Prostate gland (tissue), 2 donors: ENCODE results near the gene EPS8L3. TPM values are rescaled to one million over a fixed set of nuclear protein-coding genes. Genes with fewer than 3 reads are reported as not detected.

Experiments
- DNase-seq: peaks from one replicate; pipeline ENCODE4 v3.0.0-alpha.2; 2019; ENCODE audit warnings: low spot score
- H3K27ac ChIP-seq, 2 donors: fragments of 200-600 bp; sonication (generic); 2 replicates each; pipeline ENCODE4 v1.5.1; 2017 to 2019
- H3K27me3 ChIP-seq: fragments of 200-600 bp; sonication (generic); replicated peaks from 2 replicates; pipeline ENCODE4 v1.5.1; 2019; ENCODE audit not compliant: insufficient read depth
- H3K36me3 ChIP-seq, 2 donors: fragments of 200-600 bp; sonication (generic); 1 replicate in 1 of 2; 2 replicates in 1 of 2; pipeline versions ENCODE4 v1.5.1 to v1.8.1; 2017 to 2019
- H3K4me1 ChIP-seq: fragments of 200-600 bp; sonication (generic); replicated peaks from 2 replicates; pipeline ENCODE4 v1.5.1; 2019
- H3K4me3 ChIP-seq, 2 donors: fragments of 200-600 bp; sonication (generic); 2 replicates each; pipeline ENCODE4 v1.5.1; 2017 to 2019
- H3K9me3 ChIP-seq: fragments of 200-600 bp; sonication (generic); 2 replicates; pipeline ENCODE4 v1.5.1; 2017
- POLR2A ChIP-seq: fragments of 450-650 bp; IDR thresholded peaks from one replicate; pipeline ENCODE4 v1.6.1; 2016; ENCODE audit warnings: antibody characterized with exemption, mild to moderate bottlenecking
- POLR2AphosphoS5 ChIP-seq: sonication (generic); formaldehyde crosslinking; IDR thresholded peaks from one replicate; pipeline ENCODE4 v1.6.1; 2017; ENCODE audit warnings: antibody characterized with exemption
- WGBS: methylation state at CpG from one replicate; pipeline ENCODE4 v1.1.5; 2018; 5-methylcytosine and 5-hydroxymethylcytosine counted together
- intact Hi-C: fragments of 100-400 bp; cut with DNase I; formaldehyde crosslinking; loops from one replicate; pipeline ENCODE4 v1.14.2; 2022
- total RNA-seq, 2 donors: library from RNA; depleted of rRNA; stranded (reverse); fragments of >200 nt; gene quantifications; one replicate each; pipeline ENCODE4 v1.1.0, GENCODE V29; 2016
- TF ChIP-seq, protein P1 (sequence below), 4 experiments: fragments of 200-600 bp in 2 of 4; fragments of 450-650 bp in 2 of 4; sonication (generic) in 2 of 4; IDR thresholded peaks; 1 replicate in 3 of 4; 2 replicates in 1 of 4; pipeline ENCODE4 v1.5.1; 2016 to 2019; ENCODE audit warnings: antibody characterized with exemption in 4 of 4, mild to moderate bottlenecking in 2 of 4, moderate library complexity in 2 of 4

EPS8L3 gene
- total RNA-seq, 2 donors from 2014 or later = 0.34 TPM; not detected in 1

DNA sequence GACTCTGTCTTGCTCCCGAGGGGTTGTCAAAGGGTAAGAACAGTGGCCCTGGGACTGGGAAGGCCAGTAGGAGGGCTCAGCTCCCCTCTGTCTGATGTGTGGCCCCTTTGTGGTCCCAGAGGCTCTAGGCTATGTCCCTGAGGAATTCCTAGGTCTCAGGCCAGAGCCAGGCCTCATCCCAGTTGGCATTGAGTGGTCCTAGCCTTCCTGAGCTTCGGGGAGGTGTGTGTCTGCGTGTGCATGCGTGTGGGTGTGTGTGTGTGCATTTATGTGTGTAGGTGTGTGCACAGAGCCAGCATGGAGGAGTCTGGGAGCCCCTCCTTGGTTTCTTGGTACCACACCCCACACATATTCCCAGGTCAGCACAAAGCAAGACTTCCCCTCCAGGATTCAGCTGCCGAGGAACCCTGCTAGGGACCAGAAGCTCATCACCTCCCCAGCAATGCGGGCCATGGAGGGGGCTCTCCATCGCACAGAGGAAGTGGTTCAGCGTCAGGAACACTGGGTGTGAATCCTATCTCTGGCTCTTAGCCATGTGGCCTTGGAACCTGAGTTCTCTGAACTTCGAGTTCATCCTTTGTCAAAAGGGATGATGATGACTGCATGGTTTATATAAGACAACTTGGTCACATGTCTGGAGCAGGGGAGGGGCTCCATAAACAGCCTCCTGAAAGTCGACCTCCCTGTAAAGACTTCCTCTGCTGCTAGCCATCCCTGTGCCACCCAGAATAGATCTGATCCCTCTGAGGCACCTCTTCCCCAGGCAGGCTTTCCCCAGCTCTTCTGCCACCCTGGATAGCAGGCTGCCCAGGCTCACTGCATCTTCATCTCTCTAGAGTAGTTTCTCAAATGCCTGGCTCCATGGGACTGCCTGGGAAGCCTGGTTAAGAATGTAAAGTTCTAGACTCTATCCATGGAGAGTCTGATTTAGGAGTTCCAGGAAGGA, 8.3 kb upstream of the EPS8L3 start:
- Histone ChIP-seq H3K27me3 (no peaks in the 10 kb centered on the region), H3K4me1 (no peaks in the 10 kb centered on the region), H3K36me3 (no peaks in the 10 kb centered on the region), H3K9me3 (no peaks in the 10 kb centered on the region), H3K4me3 (no peak overlapping the region), H3K27ac (no peak overlapping the region)
- DNase-seq = no peak
- WGBS = 72% methylated on average over 10 of the region's 10 CpGs
- intact Hi-C loops = loop anchor here (5.0 kb wide), 2 partner anchors 105 to 130 kb away; partner anchors contain the start of gene GSTM2
- TF ChIP-seq, protein P1, sequence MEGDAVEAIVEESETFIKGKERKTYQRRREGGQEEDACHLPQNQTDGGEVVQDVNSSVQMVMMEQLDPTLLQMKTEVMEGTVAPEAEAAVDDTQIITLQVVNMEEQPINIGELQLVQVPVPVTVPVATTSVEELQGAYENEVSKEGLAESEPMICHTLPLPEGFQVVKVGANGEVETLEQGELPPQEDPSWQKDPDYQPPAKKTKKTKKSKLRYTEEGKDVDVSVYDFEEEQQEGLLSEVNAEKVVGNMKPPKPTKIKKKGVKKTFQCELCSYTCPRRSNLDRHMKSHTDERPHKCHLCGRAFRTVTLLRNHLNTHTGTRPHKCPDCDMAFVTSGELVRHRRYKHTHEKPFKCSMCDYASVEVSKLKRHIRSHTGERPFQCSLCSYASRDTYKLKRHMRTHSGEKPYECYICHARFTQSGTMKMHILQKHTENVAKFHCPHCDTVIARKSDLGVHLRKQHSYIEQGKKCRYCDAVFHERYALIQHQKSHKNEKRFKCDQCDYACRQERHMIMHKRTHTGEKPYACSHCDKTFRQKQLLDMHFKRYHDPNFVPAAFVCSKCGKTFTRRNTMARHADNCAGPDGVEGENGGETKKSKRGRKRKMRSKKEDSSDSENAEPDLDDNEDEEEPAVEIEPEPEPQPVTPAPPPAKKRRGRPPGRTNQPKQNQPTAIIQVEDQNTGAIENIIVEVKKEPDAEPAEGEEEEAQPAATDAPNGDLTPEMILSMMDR (IDR thresholded peaks at IDR 0.05) = no peak

DNA sequence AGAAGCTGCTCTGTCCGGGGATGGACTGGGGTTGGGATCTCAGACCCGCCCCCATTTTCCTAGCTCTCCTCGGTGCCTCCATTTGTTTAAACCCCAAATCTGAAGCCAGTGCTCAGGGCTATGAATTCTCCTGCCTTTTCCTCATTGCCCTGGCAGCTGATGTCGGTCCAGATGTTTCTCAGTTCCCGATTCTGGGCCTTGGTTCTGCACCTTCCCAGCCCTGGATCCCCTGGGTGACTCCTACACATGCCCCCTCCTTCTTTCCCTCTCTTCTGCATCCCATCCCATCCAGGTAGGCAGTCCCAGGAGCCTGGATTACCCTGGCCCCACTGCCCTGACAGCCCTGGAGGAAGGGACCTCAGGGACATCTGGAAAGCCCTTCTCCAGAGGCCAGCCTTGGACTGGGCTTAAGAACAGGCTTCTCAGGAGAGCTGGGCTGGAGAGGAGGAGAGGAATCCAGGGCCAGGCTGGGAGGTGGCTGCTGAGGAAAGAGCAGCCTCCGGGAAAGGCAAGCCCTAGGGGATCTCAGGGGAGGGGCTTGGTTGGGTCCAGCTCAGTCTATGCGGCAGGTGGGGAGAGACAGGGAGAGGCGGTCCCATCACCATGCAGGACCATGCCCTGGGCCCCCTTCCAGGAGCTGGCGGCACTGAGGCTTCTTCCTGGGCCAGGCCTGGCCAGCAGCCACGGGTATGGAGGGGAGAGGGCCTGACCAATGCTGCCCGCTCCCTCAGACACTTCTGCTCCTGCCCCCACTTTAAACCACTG, 6.8 kb upstream of the EPS8L3 start:
- DNase-seq = no peak
- Histone ChIP-seq H3K4me1 (no peaks in the 10 kb centered on the region), H3K27ac (no peak overlapping the region), H3K27me3 (no peaks in the 10 kb centered on the region), H3K4me3 (no peak overlapping the region), H3K9me3 (no peaks in the 10 kb centered on the region), H3K36me3 (no peaks in the 10 kb centered on the region)
- WGBS = 74% methylated on average over 11 of the region's 11 CpGs
- intact Hi-C loops = loop anchor here (5.0 kb wide), 2 partner anchors 103 to 128 kb away; partner anchors contain the start of gene GSTM2
- no peak for TF ChIP-seq POLR2AphosphoS5
- TF ChIP-seq, protein P1 (IDR thresholded peaks at IDR 0.05) = no peak
- TF ChIP-seq POLR2A = no peak

DNA sequence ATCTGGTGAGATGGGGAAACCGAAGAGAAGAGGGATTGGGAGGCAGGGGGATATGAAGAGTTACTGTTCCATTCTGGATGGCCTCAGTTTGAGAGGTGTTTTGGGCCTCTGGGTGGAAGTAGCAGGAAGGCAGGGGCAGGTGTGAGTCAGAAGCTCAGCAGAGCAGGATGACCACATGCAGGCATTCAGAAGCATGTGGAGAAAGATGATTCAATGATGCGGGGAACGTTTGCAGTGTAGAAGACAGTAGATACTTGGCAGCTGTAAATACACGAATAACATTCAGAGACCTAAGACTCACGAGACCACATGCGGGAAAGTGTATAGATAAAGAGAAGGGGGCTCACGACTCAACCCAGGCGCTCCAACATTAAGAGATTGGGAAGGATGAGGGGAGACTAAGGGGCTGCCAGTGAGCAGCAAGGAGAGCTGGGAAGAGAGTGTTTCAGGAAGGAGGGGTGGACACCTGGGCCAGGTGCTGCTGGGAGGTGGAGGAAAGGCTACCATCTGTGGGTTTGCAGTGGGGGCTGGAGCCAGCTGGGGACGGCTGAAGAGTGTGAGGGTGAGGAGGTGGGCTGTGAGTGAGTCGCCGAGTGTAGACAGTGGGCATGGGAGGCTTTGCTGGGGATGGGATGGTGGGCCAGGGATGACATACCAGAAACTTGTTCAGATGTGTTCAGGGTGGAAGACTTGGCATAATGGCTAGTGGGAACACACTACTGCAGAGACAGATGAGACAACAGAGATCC, 5.8 kb upstream of the EPS8L3 start:
- intact Hi-C loops = loop anchor here (5.0 kb wide), 2 partner anchors 102 to 127 kb away; partner anchors contain the start of gene GSTM2
- H3K27me3 ChIP-seq = no peaks in the 10 kb centered on the region

DNA sequence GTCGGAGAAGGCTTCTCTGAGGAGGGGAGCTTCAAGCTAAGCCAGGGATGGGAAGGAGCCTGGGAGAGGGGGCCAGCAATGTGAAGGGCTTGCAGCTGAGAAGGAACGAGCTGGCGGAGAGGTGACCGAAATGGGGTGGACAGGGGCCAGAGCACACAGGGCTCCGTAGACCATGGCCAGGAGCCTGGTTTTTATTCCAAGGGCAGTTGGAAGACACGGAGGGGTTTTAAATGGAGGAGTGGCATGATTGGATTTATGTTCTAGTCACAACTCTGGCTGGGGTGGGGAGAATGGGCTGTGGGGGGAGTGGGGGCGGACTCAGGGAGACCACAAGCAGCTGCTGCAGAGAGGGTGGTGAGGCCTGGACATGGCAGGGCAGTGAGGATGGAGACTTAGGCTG, 5.1 kb upstream of the EPS8L3 start:
- H3K4me1 ChIP-seq = no peaks in the 10 kb centered on the region
- TF ChIP-seq, protein P1 (IDR thresholded peaks at IDR 0.05) = no peak
- TF ChIP-seq POLR2A (no peak), POLR2AphosphoS5 (no peak)
- H3K9me3 ChIP-seq = no peaks in the 10 kb centered on the region
- H3K36me3 ChIP-seq = no peaks in the 10 kb centered on the region
- no peak overlapping the region for H3K27ac ChIP-seq
- no peak overlapping the region for H3K4me3 ChIP-seq
- H3K27me3 ChIP-seq = no peaks in the 10 kb centered on the region
- WGBS = 70% methylated on average over 7 of the region's 7 CpGs
- intact Hi-C loops = no loop called here
- no peak for DNase-seq

More for the DNA sequence above, 5.8 kb upstream of the EPS8L3 start:
- TF ChIP-seq, protein P1 (IDR thresholded peaks at IDR 0.05) = no peak
- TF ChIP-seq POLR2AphosphoS5 (no peak), POLR2A (no peak)
- H3K36me3 ChIP-seq = no peaks in the 10 kb centered on the region
- DNase-seq = no peak
- 85% methylated on average over 11 of the region's 11 CpGs for WGBS
- H3K27ac ChIP-seq = no peak overlapping the region
- no peak overlapping the region for H3K4me3 ChIP-seq
- no peaks in the 10 kb centered on the region for H3K9me3 ChIP-seq
- H3K4me1 ChIP-seq = no peaks in the 10 kb centered on the region
